ENCODE data around the gene CD84. TPM values are rescaled to one million over a fixed set of nuclear protein-coding genes. Genes with fewer than 3 reads are reported as not detected.

Gene CD84
- polyA plus RNA-seq, 3 donors: 14.5 to 33.5 (median 31.8) TPM

DNA sequence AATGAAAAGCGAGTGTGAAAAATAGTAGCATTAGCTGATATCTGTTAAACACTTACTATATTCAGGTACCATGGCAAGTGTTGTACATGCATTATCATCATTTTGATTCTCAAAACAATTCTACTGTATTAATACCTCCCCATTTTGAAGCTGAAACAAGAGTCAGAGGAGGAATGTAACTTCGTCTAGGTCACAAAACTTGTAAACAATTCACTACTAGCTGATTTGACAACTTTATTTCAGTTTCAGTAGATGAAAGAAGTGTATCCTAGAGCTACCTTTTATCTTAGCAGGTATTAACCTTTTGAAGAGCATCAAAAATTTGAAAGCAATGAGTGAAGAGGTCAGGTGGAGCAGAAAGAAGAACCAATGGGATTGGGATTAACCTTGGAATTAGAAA, 1.6 kb downstream of the CD84 start:
- Histone ChIP-seq H3K79me2 (ENCODE audit: insufficient read depth, low read length) (peaks cover 61% of the 10 kb centered on the region), H3K9ac (ENCODE audit: insufficient read depth, low read length, poor library complexity, severe bottlenecking) (peak overlapping the region; percentile 65), H3K27ac (ENCODE audit: low read depth in 1 of 2, low read length in 2 of 2) (peak overlapping the region in 1 of 2 donors; percentile 92), H3K4me2 (replicated peaks; ENCODE audit: extremely low read depth, low read length, poor library complexity, severe bottlenecking) (peak overlapping the region; percentile 86), H2AFZ (ENCODE audit: insufficient read depth, low read depth, low read length, poor library complexity, severe bottlenecking) (no peak overlapping the region), H3K27me3 (ENCODE audit: control insufficient read depth in 2 of 2, insufficient read depth in 2 of 2, low read length in 2 of 2) (no peaks in the 10 kb centered on the region), H3K4me1 (ENCODE audit: control insufficient read depth in 1 of 2, insufficient read depth in 2 of 2, low read length in 2 of 2) (peaks cover 73 to 78% of the 10 kb centered on the region in 2 donors), H3K9me3 (replicated peaks in 1 of 2; ENCODE audit: control insufficient read depth in 1 of 2, insufficient read depth in 1 of 2, low read length in 2 of 2) (no peaks in the 10 kb centered on the region), H3K4me3 (replicated peaks in 1 of 3; ENCODE audit: low read depth in 2 of 3, low read length in 3 of 3) (peak overlapping the region; percentile 59 to 96 (median 83)), H4K20me1 (ENCODE audit: insufficient read depth, low read length) (no peaks in the 10 kb centered on the region), H3K36me3 (replicated peaks in 1 of 2; ENCODE audit: control insufficient read depth in 1 of 2, insufficient read depth in 2 of 2, low read length in 2 of 2) (no peaks in the 10 kb centered on the region)
- Mint-ChIP-seq H3K4me1 (peaks cover 75% of the 10 kb centered on the region), H3K4me3 (peak overlapping the region; percentile 66 to 80), H3K27me3 (ENCODE audit: low read depth in 3 of 3) (no peaks in the 10 kb centered on the region), H3K36me3 (peaks cover 3 to 6% of the 10 kb centered on the region in 2 donors), H3K9me3 (peaks cover 0 to 1% (median 0%) of the 10 kb centered on the region in 7 donors), H3K27ac (peak overlapping the region in 6 of 7 donors; percentile 5 to 99 (median 51))
- WGBS (ENCODE audit: insufficient coverage): no CpG with 5 or more reads among the region's 2 CpGs
- TF ChIP-seq, protein P1, sequence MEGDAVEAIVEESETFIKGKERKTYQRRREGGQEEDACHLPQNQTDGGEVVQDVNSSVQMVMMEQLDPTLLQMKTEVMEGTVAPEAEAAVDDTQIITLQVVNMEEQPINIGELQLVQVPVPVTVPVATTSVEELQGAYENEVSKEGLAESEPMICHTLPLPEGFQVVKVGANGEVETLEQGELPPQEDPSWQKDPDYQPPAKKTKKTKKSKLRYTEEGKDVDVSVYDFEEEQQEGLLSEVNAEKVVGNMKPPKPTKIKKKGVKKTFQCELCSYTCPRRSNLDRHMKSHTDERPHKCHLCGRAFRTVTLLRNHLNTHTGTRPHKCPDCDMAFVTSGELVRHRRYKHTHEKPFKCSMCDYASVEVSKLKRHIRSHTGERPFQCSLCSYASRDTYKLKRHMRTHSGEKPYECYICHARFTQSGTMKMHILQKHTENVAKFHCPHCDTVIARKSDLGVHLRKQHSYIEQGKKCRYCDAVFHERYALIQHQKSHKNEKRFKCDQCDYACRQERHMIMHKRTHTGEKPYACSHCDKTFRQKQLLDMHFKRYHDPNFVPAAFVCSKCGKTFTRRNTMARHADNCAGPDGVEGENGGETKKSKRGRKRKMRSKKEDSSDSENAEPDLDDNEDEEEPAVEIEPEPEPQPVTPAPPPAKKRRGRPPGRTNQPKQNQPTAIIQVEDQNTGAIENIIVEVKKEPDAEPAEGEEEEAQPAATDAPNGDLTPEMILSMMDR (IDR thresholded peaks at IDR 0.05): no peak
- no peak for DNase-seq
- intact Hi-C loops (cut with micrococcal nuclease): loop anchor here in 1 of 2 donors (2.0 to 5.0 kb wide), 3 partner anchors 31 to 285 kb away; partner anchors contain the start of gene CD244

DNA sequence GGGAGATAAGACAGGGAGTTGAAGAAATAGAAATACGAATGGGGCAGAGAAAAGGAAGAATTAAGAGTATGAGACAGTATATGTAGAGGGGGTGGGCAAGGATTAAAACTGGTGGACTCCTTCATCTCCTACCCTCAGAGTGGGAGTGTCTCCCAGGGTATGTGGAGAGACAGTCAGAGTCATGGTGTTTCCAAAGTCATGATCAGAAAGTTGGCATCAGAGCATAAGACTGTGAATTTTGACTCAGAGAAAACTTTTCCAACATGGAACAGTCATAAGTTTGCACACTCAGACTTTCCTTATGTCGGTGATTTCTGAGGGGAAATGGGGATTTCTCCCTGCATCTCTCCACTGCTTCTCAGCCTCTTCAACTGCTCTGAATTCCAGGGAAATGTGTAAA, 2.4 kb downstream of the CD84 start:
- Mint-ChIP-seq H3K36me3 (peaks cover 9 to 11% of the 10 kb centered on the region in 2 donors), H3K27me3 (ENCODE audit: low read depth in 3 of 3) (no peaks in the 10 kb centered on the region), H3K9me3 (peaks cover 0 to 1% (median 0%) of the 10 kb centered on the region in 7 donors), H3K27ac (peak overlapping the region; percentile 68 to 99 (median 95)), H3K4me1 (peaks cover 82% of the 10 kb centered on the region), H3K4me3 (peak overlapping the region; percentile 66 to 80)
- Histone ChIP-seq H3K9me3 (replicated peaks in 1 of 2; ENCODE audit: control insufficient read depth in 1 of 2, insufficient read depth in 1 of 2, low read length in 2 of 2) (no peaks in the 10 kb centered on the region), H3K36me3 (replicated peaks in 1 of 2; ENCODE audit: control insufficient read depth in 1 of 2, insufficient read depth in 2 of 2, low read length in 2 of 2) (no peaks in the 10 kb centered on the region), H3K9ac (ENCODE audit: insufficient read depth, low read length, poor library complexity, severe bottlenecking) (no peak overlapping the region), H4K20me1 (ENCODE audit: insufficient read depth, low read length) (no peaks in the 10 kb centered on the region), H2AFZ (ENCODE audit: insufficient read depth, low read depth, low read length, poor library complexity, severe bottlenecking) (no peak overlapping the region), H3K27me3 (ENCODE audit: control insufficient read depth in 2 of 2, insufficient read depth in 2 of 2, low read length in 2 of 2) (no peaks in the 10 kb centered on the region), H3K79me2 (ENCODE audit: insufficient read depth, low read length) (peaks cover 69% of the 10 kb centered on the region), H3K4me2 (replicated peaks; ENCODE audit: extremely low read depth, low read length, poor library complexity, severe bottlenecking) (peak overlapping the region; percentile 86), H3K4me3 (replicated peaks in 1 of 3; ENCODE audit: low read depth in 2 of 3, low read length in 3 of 3) (peak overlapping the region in 1 of 3 experiments; percentile 83), H3K4me1 (ENCODE audit: control insufficient read depth in 1 of 2, insufficient read depth in 2 of 2, low read length in 2 of 2) (peaks cover 81 to 86% of the 10 kb centered on the region in 2 donors), H3K27ac (ENCODE audit: low read depth in 1 of 2, low read length in 2 of 2) (peak overlapping the region in 1 of 2 donors; percentile 92)
- intact Hi-C loops (cut with micrococcal nuclease): loop anchor here in 1 of 2 donors (5.0 kb wide), 2 partner anchors 35 to 285 kb away; partner anchors contain the start of gene CD244
- peak in 1 of 3 donors; percentile 45 for DNase-seq
- TF ChIP-seq, protein P1 (IDR thresholded peaks at IDR 0.05): no peak
- no CpG with 5 or more reads among the region's 2 CpGs for WGBS (ENCODE audit: insufficient coverage)

Measured in CD14-positive monocyte (primary cell).